ENCODE results near the gene HSD17B10. TPM values are rescaled to one million over a fixed set of nuclear protein-coding genes. Genes with fewer than 3 reads are reported as not detected.

The HSD17B10 gene
- total and polyA plus RNA-seq, 2 of the 13 experiments (the other 11 are each of a cell fraction or from before 2014, with no cell fraction given): 68.7 to 84.7 TPM

DNA sequence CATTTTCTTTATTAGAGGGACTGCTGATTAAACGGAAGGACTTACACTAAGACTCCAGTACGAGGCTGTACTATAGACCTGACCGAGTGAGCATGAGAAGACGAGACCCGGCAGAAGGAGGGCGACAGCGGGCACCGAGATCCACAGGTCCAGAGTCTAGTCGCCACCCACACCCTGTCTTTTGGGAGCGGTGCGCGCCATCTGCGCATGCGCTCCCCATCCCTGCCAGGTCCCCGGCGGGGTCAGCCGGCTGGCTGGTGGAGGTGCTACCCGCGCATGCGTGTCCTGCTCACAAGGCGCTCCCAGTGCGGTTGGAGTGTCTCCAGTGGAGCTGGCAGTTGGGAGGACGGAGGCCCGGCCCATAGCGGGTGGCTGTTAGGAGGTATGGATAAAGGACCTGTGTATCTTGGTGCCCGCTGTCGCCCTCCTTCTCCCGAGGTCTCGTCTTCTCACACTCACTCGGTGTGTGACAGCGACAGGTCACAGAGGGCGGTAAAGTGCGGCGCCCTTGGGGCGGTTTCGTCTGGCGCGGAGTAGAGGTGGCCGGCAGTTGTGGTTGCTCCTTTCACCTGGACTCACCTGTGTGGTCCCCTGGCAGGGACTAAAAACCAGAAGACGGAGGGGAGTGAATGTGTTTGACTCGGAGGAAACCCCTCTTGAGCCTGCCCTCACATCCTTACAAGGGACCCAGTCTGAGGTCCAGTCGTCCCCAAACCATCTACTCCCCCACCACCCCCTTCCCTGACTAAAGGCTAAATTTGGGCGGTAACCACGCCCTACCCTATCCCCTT, 7.6 kb upstream of the HSD17B10 start (continued):
- TF ChIP-seq RARA (CRISPR knock-in tag; IDR thresholded peaks at IDR 0.05): no peak
- no peak for TF ChIP-seq MAF1 (CRISPR knock-in tag; IDR thresholded peaks at IDR 0.05; ENCODE audit: borderline replicate concordance)
- TF ChIP-seq ZNF101 (CRISPR knock-in tag; IDR thresholded peaks at IDR 0.05; ENCODE audit: borderline replicate concordance, low read depth): no peak
- no peak for TF ChIP-seq HOXA7 (CRISPR knock-in tag; IDR thresholded peaks at IDR 0.05)
- TF ChIP-seq TBX2 (CRISPR knock-in tag; IDR thresholded peaks at IDR 0.05; ENCODE audit: borderline replicate concordance): peak; percentile 38; the same call in 1 of the 2 replicates
- TF ChIP-seq, protein P1, sequence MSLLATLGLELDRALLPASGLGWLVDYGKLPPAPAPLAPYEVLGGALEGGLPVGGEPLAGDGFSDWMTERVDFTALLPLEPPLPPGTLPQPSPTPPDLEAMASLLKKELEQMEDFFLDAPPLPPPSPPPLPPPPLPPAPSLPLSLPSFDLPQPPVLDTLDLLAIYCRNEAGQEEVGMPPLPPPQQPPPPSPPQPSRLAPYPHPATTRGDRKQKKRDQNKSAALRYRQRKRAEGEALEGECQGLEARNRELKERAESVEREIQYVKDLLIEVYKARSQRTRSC (CRISPR knock-in tag; IDR thresholded peaks at IDR 0.05; ENCODE audit: low read depth): no peak
- TF ChIP-seq NR2F6 (IDR thresholded peaks at IDR 0.05): peak; percentile 17; the same call in 1 of the 2 replicates
- TF ChIP-seq NR2F6 (CRISPR knock-in tag; IDR thresholded peaks at IDR 0.05): no peak
- TF ChIP-seq SAFB2 (CRISPR knock-in tag; IDR thresholded peaks at IDR 0.05; ENCODE audit: borderline replicate concordance, low read depth): no peak
- TF ChIP-seq NR2F2 (IDR thresholded peaks at IDR 0.05; ENCODE audit: borderline replicate concordance, low read depth): no peak
- no peak for TF ChIP-seq IRX3 (CRISPR knock-in tag; IDR thresholded peaks at IDR 0.05; ENCODE audit: borderline replicate concordance, low read depth)
- peak; percentile 30; the same call in 1 of the 2 replicates for TF ChIP-seq SAP130 (CRISPR knock-in tag; IDR thresholded peaks at IDR 0.05; ENCODE audit: low read depth)
- no peak for TF ChIP-seq ZNF17 (CRISPR knock-in tag; IDR thresholded peaks at IDR 0.05)
- TF ChIP-seq ATM (IDR thresholded peaks at IDR 0.05; ENCODE audit: borderline replicate concordance): no peak
- no peak for TF ChIP-seq SETDB1 (CRISPR knock-in tag; IDR thresholded peaks at IDR 0.05; ENCODE audit: borderline replicate concordance)
- no peak for TF ChIP-seq ZNF468 (CRISPR knock-in tag; IDR thresholded peaks at IDR 0.05)
- TF ChIP-seq ZFAT (CRISPR knock-in tag; conservative IDR thresholded peaks at IDR 0.05): no peak
- TF ChIP-seq TP53 (CRISPR knock-in tag; conservative IDR thresholded peaks at IDR 0.05): no peak
- TF ChIP-seq TAF1 (CRISPR knock-in tag; IDR thresholded peaks at IDR 0.05): peak; percentile 28; the same call in 1 of the 2 replicates
- TF ChIP-seq MYNN (CRISPR knock-in tag; IDR thresholded peaks at IDR 0.05; ENCODE audit: low read depth): no peak
- no peak for TF ChIP-seq EEA1 (CRISPR knock-in tag; IDR thresholded peaks at IDR 0.05; ENCODE audit: borderline replicate concordance)
- TF ChIP-seq SP2 (CRISPR knock-in tag; IDR thresholded peaks at IDR 0.05): no peak
- no peak for TF ChIP-seq CENPT (CRISPR knock-in tag; IDR thresholded peaks at IDR 0.05; ENCODE audit: low read depth)
- peak; percentile 33; the same call in 1 of the 2 replicates for TF ChIP-seq PHF8 (CRISPR knock-in tag; IDR thresholded peaks at IDR 0.05)
- TF ChIP-seq, protein P2, sequence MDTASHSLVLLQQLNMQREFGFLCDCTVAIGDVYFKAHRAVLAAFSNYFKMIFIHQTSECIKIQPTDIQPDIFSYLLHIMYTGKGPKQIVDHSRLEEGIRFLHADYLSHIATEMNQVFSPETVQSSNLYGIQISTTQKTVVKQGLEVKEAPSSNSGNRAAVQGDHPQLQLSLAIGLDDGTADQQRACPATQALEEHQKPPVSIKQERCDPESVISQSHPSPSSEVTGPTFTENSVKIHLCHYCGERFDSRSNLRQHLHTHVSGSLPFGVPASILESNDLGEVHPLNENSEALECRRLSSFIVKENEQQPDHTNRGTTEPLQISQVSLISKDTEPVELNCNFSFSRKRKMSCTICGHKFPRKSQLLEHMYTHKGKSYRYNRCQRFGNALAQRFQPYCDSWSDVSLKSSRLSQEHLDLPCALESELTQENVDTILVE (CRISPR knock-in tag; IDR thresholded peaks at IDR 0.05): no peak
- TF ChIP-seq ZNF75D (CRISPR knock-in tag; IDR thresholded peaks at IDR 0.05; ENCODE audit: borderline replicate concordance): no peak
- no peak for TF ChIP-seq ZFP36L2 (CRISPR knock-in tag; IDR thresholded peaks at IDR 0.05)
- TF ChIP-seq HNRNPLL (IDR thresholded peaks at IDR 0.05; ENCODE audit: low read depth, low read length, poor library complexity, severe bottlenecking): peak; percentile 35

Data from HepG2 (cell line).